Ovary (tissue), 9 donors: ENCODE results near the gene RBM20. TPM values are rescaled to one million over a fixed set of nuclear protein-coding genes. Genes with fewer than 3 reads are reported as not detected.

ENCODE experiments used
- DNase-seq, 5 donors: peaks; one replicate each; pipeline ENCODE4 v3.0.0-alpha.2; 2019 to 2020
- H3K27ac ChIP-seq, 2 donors: fragments of 200-600 bp; one replicate each; pipeline versions ENCODE4 v1.5.1 to v1.8.0; 2019 to 2022
- H3K27me3 ChIP-seq: fragments of 200-600 bp; one replicate; pipeline ENCODE4 v1.8.0; 2022
- H3K36me3 ChIP-seq: fragments of 200-600 bp; sonication (generic); one replicate; pipeline ENCODE4 v1.5.1; 2019
- H3K4me1 ChIP-seq: one replicate; pipeline ENCODE4 v1.8.1; 2013; ENCODE audit warnings: mild to moderate bottlenecking, moderate library complexity; ENCODE audit not compliant: insufficient read depth
- H3K4me3 ChIP-seq: fragments of 200-600 bp; sonication (generic); one replicate; pipeline ENCODE4 v1.5.1; 2017
- H3K9me3 ChIP-seq, 2 donors: fragments of 200-600 bp in 1 of 2; sonication (generic) in 1 of 2; one replicate each; pipeline versions ENCODE4 v1.5.1 to v1.8.1; 2013 to 2019; ENCODE audit warnings: mild to moderate bottlenecking in 1 of 2, moderate library complexity in 1 of 2
- CTCF ChIP-seq, 3 donors: fragments of 450-650 bp in 2 of 3; fragments of 200-600 bp in 1 of 3; IDR thresholded peaks; one replicate each; pipeline versions ENCODE4 v1.5.1 to v1.8.0; 2016 to 2022; ENCODE audit warnings: antibody characterized with exemption in 3 of 3, mild to moderate bottlenecking in 1 of 3
- EP300 ChIP-seq: sonication (generic); formaldehyde crosslinking; IDR thresholded peaks from one replicate; pipeline ENCODE4 v1.6.1; 2017; ENCODE audit warnings: antibody characterized with exemption
- POLR2A ChIP-seq: fragments of 450-650 bp; IDR thresholded peaks from one replicate; pipeline ENCODE4 v1.6.1; 2017; ENCODE audit warnings: antibody characterized with exemption, mild to moderate bottlenecking, moderate library complexity
- WGBS, 3 donors: extraction: QIAGEN DNeasy Blood & Tissue Kit in 1 of 3; methylation state at CpG; one replicate each; pipeline versions ENCODE4 v1.1.5 to v1.1.7; 2013 to 2017; 5-methylcytosine and 5-hydroxymethylcytosine counted together
- intact Hi-C, 4 donors: fragments of 100-400 bp; cut with DNase I; formaldehyde crosslinking; loops; one replicate each; pipeline versions ENCODE4 v1.11.0 to v1.15.1; 2022 to 2023
- polyA plus RNA-seq, 2 donors: library from polyadenylated mRNA; stranded (reverse); fragments of 200-250 nt in 1 of 2; fragments of 350-450 nt in 1 of 2; fragmentation: Illumina TruSeq in 1 of 2; extraction: RNeasy Lipid Tissue Mini Kit (QIAGEN cat#74804) in 1 of 2; gene quantifications; one replicate each; pipeline ENCODE4 v1.2.3, GENCODE V29; 2013 to 2014
- total RNA-seq, 7 donors: library from RNA; depleted of rRNA in 2 of 7; stranded (reverse); fragments of >200 nt in 2 of 7; fragmentation: NEBNext Ultra II Directional in 3 of 7; extraction: Animal tissue kit (Norgen Biotek cat#: 25700) in 3 of 7; gene quantifications; one replicate each; pipeline versions ENCODE4 v1.1.0 to v1.2.4, GENCODE V29; 2016 to 2023
- donor health status: DM: no; HTN: no; CAD: no; lungs with moderate emphysema.
- donor health status: DM: no; HTN: no; CAD: no.
- donor health status: Bipolar disorder and iron deficiency.
- donor health status: DM: yes; HTN: yes; CAD: no.
- donor health status: DM: no; HTN: no; CAD: no.
- donor health status: DM: yes; HTN: yes; CAD: no.

The RBM20 gene
- total and polyA plus RNA-seq, 9 donors: 0.96 to 4.9 (median 3.6) TPM

- Histone ChIP-seq H3K27ac (no peak overlapping the region), H3K9me3 (no peaks in the 10 kb centered on the region), H3K27me3 (no peaks in the 10 kb centered on the region), H3K4me3 (no peak overlapping the region), H3K4me1 (no peaks in the 10 kb centered on the region), H3K36me3 (no peaks in the 10 kb centered on the region)
- DNase-seq: no peak
- TF ChIP-seq POLR2A: no peak
- TF ChIP-seq CTCF (IDR thresholded peaks at IDR 0.05): no peak
- no peak for TF ChIP-seq EP300
- intact Hi-C loops: no loop called here
- 91 to 95% (median 91%) methylated on average over 7 of the region's 7 CpGs for WGBS, 3 donors
These were observed 129.5 kb downstream of the RBM20 start for GRCh38 chr10:110773693-110774068.

- WGBS, 3 donors: 90 to 94% (median 93%) methylated on average over 8 of the region's 8 CpGs
- intact Hi-C loops: no loop called here
- H3K27ac ChIP-seq: no peak overlapping the region
- TF ChIP-seq CTCF (IDR thresholded peaks at IDR 0.05) (no peak), POLR2A (no peak), EP300 (no peak)
- no peak for DNase-seq
- H3K36me3 ChIP-seq: no peaks in the 10 kb centered on the region
- H3K27me3 ChIP-seq: no peaks in the 10 kb centered on the region
- H3K4me1 ChIP-seq: no peaks in the 10 kb centered on the region
- H3K4me3 ChIP-seq: no peak overlapping the region
- H3K9me3 ChIP-seq: no peaks in the 10 kb centered on the region
These were observed 130.2 kb downstream of the RBM20 start for GRCh38 chr10:110774069-110775019.

DNA sequence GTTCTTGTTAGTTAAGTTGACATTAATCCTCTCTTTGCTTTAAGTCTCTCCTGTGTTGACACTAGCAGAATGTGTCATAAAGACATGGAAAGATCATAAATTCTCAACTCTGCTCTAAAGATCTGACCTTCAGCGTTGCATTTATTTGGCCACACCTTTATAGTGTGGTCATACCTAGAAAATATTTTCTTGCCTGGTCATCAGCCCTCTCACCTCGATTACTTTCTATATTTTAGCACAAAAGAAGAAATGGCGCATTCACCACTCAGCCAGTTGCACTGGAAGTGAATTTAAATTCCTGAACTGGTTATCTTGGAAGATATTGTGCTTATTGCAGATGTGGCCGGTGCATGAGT lies 130.9 kb downstream of the RBM20 start:
- H3K4me1 ChIP-seq: no peaks in the 10 kb centered on the region
- no peak overlapping the region for H3K4me3 ChIP-seq
- intact Hi-C loops: no loop called here
- H3K27me3 ChIP-seq: no peaks in the 10 kb centered on the region
- H3K9me3 ChIP-seq: no peaks in the 10 kb centered on the region
- no peak for DNase-seq
- no peaks in the 10 kb centered on the region for H3K36me3 ChIP-seq
- TF ChIP-seq POLR2A: no peak
- TF ChIP-seq CTCF (IDR thresholded peaks at IDR 0.05): no peak
- 89 to 92% (median 90%) methylated on average over 4 of the region's 4 CpGs for WGBS, 3 donors
- H3K27ac ChIP-seq: no peak overlapping the region

GRCh38 chr10:110775406-110775805 lies 131.3 kb downstream of the RBM20 start:
- Histone ChIP-seq H3K36me3 (no peaks in the 10 kb centered on the region), H3K4me3 (no peak overlapping the region), H3K27ac (no peak overlapping the region), H3K9me3 (no peaks in the 10 kb centered on the region), H3K27me3 (no peaks in the 10 kb centered on the region), H3K4me1 (no peaks in the 10 kb centered on the region)
- no peak for TF ChIP-seq CTCF (IDR thresholded peaks at IDR 0.05)
- no peak for TF ChIP-seq EP300
- TF ChIP-seq POLR2A: no peak
- intact Hi-C loops: no loop called here
- no peak for DNase-seq
- WGBS, 3 donors: 95 to 98% (median 97%) methylated on average over 4 of the region's 4 CpGs
